ENCODE results near the gene ANAPC13.

Gene ANAPC13

DNA sequence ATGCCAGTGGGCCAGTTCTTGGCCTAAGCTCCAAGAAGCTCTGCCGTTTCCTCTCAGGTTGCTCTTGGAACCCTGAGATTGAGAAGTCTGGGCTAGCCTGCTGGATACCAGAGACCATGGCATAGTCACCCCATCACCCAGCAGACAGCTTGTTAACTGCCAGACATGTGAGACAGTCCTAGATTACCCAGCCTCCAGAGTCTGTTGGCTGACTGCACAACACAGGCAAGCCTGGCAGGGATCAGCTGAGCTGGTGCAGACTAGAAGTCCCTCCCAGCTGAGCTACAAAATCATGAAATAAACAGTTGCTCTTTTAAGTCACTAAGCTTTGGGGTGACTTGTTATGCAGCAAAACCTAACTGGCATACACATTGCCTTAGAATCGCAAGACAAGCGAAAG is 5.2 kb downstream of the ANAPC13 start:
- Histone ChIP-seq H3K27me3 (no peaks in the 10 kb centered on the region), H3K4me3 (ENCODE audit: low read depth, low read length) (no peak overlapping the region), H3K4me1 (no peaks in the 10 kb centered on the region), H3K36me3 (peaks cover 34% of the 10 kb centered on the region), H3K9me3 (no peaks in the 10 kb centered on the region)
- DNase-seq: no peak
- TF ChIP-seq, protein P1, sequence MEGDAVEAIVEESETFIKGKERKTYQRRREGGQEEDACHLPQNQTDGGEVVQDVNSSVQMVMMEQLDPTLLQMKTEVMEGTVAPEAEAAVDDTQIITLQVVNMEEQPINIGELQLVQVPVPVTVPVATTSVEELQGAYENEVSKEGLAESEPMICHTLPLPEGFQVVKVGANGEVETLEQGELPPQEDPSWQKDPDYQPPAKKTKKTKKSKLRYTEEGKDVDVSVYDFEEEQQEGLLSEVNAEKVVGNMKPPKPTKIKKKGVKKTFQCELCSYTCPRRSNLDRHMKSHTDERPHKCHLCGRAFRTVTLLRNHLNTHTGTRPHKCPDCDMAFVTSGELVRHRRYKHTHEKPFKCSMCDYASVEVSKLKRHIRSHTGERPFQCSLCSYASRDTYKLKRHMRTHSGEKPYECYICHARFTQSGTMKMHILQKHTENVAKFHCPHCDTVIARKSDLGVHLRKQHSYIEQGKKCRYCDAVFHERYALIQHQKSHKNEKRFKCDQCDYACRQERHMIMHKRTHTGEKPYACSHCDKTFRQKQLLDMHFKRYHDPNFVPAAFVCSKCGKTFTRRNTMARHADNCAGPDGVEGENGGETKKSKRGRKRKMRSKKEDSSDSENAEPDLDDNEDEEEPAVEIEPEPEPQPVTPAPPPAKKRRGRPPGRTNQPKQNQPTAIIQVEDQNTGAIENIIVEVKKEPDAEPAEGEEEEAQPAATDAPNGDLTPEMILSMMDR (IDR thresholded peaks at IDR 0.05; ENCODE audit: low read depth, low read length): no peak

DNA sequence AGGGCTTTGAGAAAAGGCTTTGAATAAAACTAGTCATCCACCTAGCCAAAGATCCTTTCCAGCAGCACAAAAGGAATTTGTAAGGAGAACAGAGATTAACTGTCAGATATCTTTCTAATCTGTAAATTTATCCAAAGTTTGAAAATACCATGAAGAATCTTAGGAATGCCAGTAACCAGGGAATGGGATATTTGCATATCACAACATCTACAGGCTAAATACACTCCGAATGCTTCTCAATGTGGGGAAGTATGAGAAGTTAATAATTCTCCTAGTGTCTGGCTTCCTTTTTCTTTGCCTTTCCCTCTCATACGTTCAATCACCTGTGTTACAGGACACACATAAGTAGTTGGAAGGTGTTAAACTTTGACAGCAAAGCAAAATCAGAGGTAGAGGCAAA is 7.8 kb downstream of the ANAPC13 start:
- TF ChIP-seq, protein P1 (IDR thresholded peaks at IDR 0.05; ENCODE audit: low read depth, low read length): no peak
- H3K9me3 ChIP-seq: no peaks in the 10 kb centered on the region
- H3K27me3 ChIP-seq: no peaks in the 10 kb centered on the region
- no peaks in the 10 kb centered on the region for H3K4me1 ChIP-seq
- DNase-seq: no peak
- no peak overlapping the region for H3K4me3 ChIP-seq (ENCODE audit: low read depth, low read length)
- peaks cover 37% of the 10 kb centered on the region for H3K36me3 ChIP-seq

DNA sequence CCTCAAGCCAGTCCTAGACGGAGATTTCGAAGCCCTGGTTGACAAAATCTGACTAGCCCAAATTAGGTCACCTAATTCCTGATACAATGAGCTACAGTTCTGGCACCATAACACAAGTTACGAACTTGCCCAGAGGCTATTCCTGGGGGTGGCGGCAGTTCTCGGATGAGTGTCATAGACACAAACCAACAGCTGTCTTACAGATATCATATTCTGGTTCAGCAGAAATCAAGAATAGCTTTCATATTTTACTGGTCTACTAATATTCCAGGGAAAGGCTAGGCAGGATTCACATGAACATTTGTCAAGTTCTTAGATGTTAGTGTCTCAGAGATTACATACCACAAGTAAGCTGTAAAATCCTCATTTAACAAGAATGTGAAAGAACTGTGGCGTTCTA is 8.8 kb downstream of the ANAPC13 start:
- no peaks in the 10 kb centered on the region for H3K4me1 ChIP-seq
- peaks cover 38% of the 10 kb centered on the region for H3K36me3 ChIP-seq
- H3K9me3 ChIP-seq: no peaks in the 10 kb centered on the region
- no peak for DNase-seq
- no peak overlapping the region for H3K4me3 ChIP-seq (ENCODE audit: low read depth, low read length)
- TF ChIP-seq, protein P1 (IDR thresholded peaks at IDR 0.05; ENCODE audit: low read depth, low read length): no peak
- no peaks in the 10 kb centered on the region for H3K27me3 ChIP-seq

DNA sequence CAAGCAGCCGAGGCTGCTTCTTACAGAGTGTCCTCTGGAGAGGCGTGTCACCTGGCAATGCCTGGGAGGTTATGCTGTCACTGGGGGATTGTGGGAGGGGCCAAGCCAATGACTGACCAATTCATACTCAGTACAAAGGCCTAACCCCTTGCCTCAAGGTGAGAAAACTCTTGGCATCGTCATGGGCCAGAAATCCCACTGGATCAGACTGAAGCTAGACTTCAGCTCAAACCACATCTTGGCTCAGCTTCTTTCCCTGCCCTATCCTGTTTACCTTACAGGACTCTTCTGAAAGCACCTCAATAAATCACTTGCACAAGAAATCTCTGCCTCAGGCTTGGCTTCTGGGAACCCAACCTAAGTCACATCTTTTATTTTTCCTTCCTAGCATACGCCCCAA is 9.5 kb downstream of the ANAPC13 start:
- H3K4me1 ChIP-seq: no peaks in the 10 kb centered on the region
- peaks cover 35% of the 10 kb centered on the region for H3K36me3 ChIP-seq
- no peaks in the 10 kb centered on the region for H3K27me3 ChIP-seq
- TF ChIP-seq, protein P1 (IDR thresholded peaks at IDR 0.05; ENCODE audit: low read depth, low read length): no peak
- no peak overlapping the region for H3K4me3 ChIP-seq (ENCODE audit: low read depth, low read length)
- H3K9me3 ChIP-seq: no peaks in the 10 kb centered on the region
- no peak for DNase-seq

DNA sequence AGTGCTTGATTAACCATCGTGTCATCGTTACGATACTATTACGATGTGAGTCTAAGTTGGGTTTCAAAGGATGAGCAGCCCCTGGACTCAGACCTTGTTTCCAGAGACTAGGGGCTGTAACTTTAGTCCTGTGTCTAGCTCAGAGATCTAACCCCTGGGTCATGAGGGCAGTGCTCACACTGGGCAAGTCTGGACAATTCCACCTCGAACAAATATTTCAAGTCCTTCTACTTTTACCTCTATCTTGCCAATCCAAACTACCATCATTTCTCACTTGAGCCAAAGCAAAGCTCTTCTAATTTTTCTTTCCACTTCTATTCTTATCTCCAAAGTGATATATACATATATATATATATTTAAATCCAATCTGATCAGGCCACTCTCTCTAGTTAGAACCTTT is 10.8 kb downstream of the ANAPC13 start:
- no peaks in the 10 kb centered on the region for H3K9me3 ChIP-seq
- TF ChIP-seq, protein P1 (IDR thresholded peaks at IDR 0.05; ENCODE audit: low read depth, low read length): no peak
- H3K27me3 ChIP-seq: no peaks in the 10 kb centered on the region
- no peak overlapping the region for H3K4me3 ChIP-seq (ENCODE audit: low read depth, low read length)
- no peak for DNase-seq
- peaks cover 27% of the 10 kb centered on the region for H3K36me3 ChIP-seq
- no peaks in the 10 kb centered on the region for H3K4me1 ChIP-seq

DNA sequence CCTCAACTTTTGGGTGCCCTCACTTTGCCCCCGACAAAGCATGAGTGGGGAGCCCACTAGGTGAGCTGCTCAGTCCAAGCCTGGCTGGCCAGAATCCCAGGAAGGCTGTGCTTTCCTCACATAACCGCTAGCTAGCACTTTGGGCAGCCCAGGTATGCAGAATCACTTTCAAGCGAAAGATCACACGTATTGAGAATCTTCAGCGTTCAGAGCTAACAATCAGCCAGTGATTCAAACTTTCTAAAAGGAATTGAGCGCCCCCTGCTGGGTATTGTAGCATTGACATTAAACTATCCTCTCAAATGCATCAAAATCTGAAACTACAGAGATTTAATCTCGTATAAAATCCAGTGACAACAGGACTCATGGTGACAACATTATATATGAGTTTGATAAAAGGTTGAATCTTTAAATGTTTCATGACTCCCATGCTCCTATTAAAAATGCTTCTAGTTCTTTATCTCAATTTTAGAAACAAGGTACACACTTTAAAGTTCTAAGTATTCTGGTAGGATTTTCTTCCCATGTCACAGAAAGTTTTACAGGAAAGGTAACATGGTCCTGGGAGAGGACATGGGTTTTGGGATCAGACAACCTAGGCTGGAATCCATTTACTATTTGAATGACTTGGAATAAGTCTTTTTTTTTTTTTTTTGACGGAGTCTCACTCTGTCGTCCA is 11.8 kb downstream of the ANAPC13 start:
- DNase-seq: peak; percentile 73
- no peaks in the 10 kb centered on the region for H3K27me3 ChIP-seq
- peaks cover 20% of the 10 kb centered on the region for H3K36me3 ChIP-seq
- H3K4me1 ChIP-seq: no peaks in the 10 kb centered on the region
- TF ChIP-seq, protein P1 (IDR thresholded peaks at IDR 0.05; ENCODE audit: low read depth, low read length): peak; percentile 77
- H3K4me3 ChIP-seq (ENCODE audit: low read depth, low read length): no peak overlapping the region
- no peaks in the 10 kb centered on the region for H3K9me3 ChIP-seq
